Measurements from ENCODE around the gene ARL6IP4.

The ARL6IP4 gene

GRCh38 chr12:122974892-122975789, 5.3 kb upstream of the ARL6IP4 start, which contains the start of gene OGFOD2:
Gene OGFOD2 (plus strand): TSS chr12:122975244. CDS start chr12:122975252, 8 bp downstream.
- peaks cover 10% of the 10 kb centered on the region for H3K36me3 ChIP-seq
- no peak for TF ChIP-seq CTCF (IDR thresholded peaks at IDR 0.05; ENCODE audit: low read depth, low read length)
- peak within 1 kb of the TSS; percentile 93 for H3K4me3 ChIP-seq (ENCODE audit: low read depth, low read length)
- H3K27ac ChIP-seq = peak within 1 kb of the TSS; percentile 97
- no peaks in the 10 kb centered on the region for H3K27me3 ChIP-seq (ENCODE audit: insufficient read depth, low read depth, severe bottlenecking)
- H3K9me3 ChIP-seq (ENCODE audit: severe bottlenecking) = no peaks in the 10 kb centered on the region
- peak; percentile 92 for DNase-seq

- H3K27me3 ChIP-seq (ENCODE audit: insufficient read depth, low read depth, severe bottlenecking) = no peaks in the 10 kb centered on the region
- H3K9me3 ChIP-seq (ENCODE audit: severe bottlenecking) = no peaks in the 10 kb centered on the region
- no peak for DNase-seq
- peaks cover 10% of the 10 kb centered on the region for H3K36me3 ChIP-seq
- H3K27ac ChIP-seq = peak overlapping the region; percentile 97
- peak overlapping the region; percentile 93 for H3K4me3 ChIP-seq (ENCODE audit: low read depth, low read length)
- no peak for TF ChIP-seq CTCF (IDR thresholded peaks at IDR 0.05; ENCODE audit: low read depth, low read length)
Observed at GRCh38 chr12:122975790-122976647, 4.5 kb upstream of the ARL6IP4 start.

GRCh38 chr12:122976648-122976975, 3.9 kb upstream of the ARL6IP4 start:
- Histone ChIP-seq H3K4me3 (ENCODE audit: low read depth, low read length) (no peak overlapping the region), H3K27me3 (ENCODE audit: insufficient read depth, low read depth, severe bottlenecking) (no peaks in the 10 kb centered on the region), H3K9me3 (ENCODE audit: severe bottlenecking) (no peaks in the 10 kb centered on the region), H3K36me3 (peaks cover 12% of the 10 kb centered on the region), H3K27ac (no peak overlapping the region)
- TF ChIP-seq CTCF (IDR thresholded peaks at IDR 0.05; ENCODE audit: low read depth, low read length) = no peak
- no peak for DNase-seq

- no peak for TF ChIP-seq CTCF (IDR thresholded peaks at IDR 0.05; ENCODE audit: low read depth, low read length)
- Histone ChIP-seq H3K27me3 (ENCODE audit: insufficient read depth, low read depth, severe bottlenecking) (no peaks in the 10 kb centered on the region), H3K27ac (no peak overlapping the region), H3K36me3 (peaks cover 18% of the 10 kb centered on the region), H3K9me3 (ENCODE audit: severe bottlenecking) (no peaks in the 10 kb centered on the region), H3K4me3 (ENCODE audit: low read depth, low read length) (no peak overlapping the region)
- no peak for DNase-seq
Observed at GRCh38 chr12:122977153-122977552, 3.3 kb upstream of the ARL6IP4 start.

- Histone ChIP-seq H3K4me3 (ENCODE audit: low read depth, low read length) (no peak overlapping the region), H3K9me3 (ENCODE audit: severe bottlenecking) (no peaks in the 10 kb centered on the region), H3K27me3 (ENCODE audit: insufficient read depth, low read depth, severe bottlenecking) (no peaks in the 10 kb centered on the region), H3K36me3 (peaks cover 24% of the 10 kb centered on the region), H3K27ac (no peak overlapping the region)
- no peak for TF ChIP-seq CTCF (IDR thresholded peaks at IDR 0.05; ENCODE audit: low read depth, low read length)
- no peak for DNase-seq
Observed at GRCh38 chr12:122977655-122978392, 2.7 kb upstream of the ARL6IP4 start.
